SK-N-SH (cell line): ENCODE data around the gene ARPIN. TPM values are rescaled to one million over a fixed set of nuclear protein-coding genes. Genes with fewer than 3 reads are reported as not detected.

Source experiments
- CTCF ChIA-PET: fragments of 300-600, 350-600 bp; formaldehyde crosslinking; extraction: SDS; loops from one replicate; lab custom pipeline; 2021; lab: Yijun Ruan, JAX
- POLR2A ChIA-PET: fragments of 350-600 bp; sonication (Branson Sonifier 250); formaldehyde crosslinking; extraction: SDS; loops from one replicate; lab custom pipeline; 2020; ENCODE audit warnings: antibody characterized with exemption, inconsistent platforms; lab: Yijun Ruan, JAX
- DNase-seq: peaks from one replicate; pipeline ENCODE4 v3.0.0; 2012
- H2AFZ ChIP-seq: fragments of 200-600 bp; sonication (generic); 2 replicates; pipeline ENCODE4 v1.8.1; 2016; ENCODE audit warnings: antibody characterized with exemption, mild to moderate bottlenecking, low read depth
- H3F3A ChIP-seq: fragments of 200-600 bp; sonication (generic); replicated peaks from 2 replicates; pipeline ENCODE3; 2016; ENCODE audit warnings: antibody characterized with exemption, mild to moderate bottlenecking; ENCODE audit not compliant: insufficient read depth
- H3K27ac ChIP-seq, 2 experiments: fragments of 200-500 bp in 1 of 2; fragments of 200-600 bp in 1 of 2; sonication (Bioruptor generic) in 1 of 2; sonication (generic), shearing (Covaris generic) in 1 of 2; 2 replicates each; pipeline versions ENCODE4 v1.5.1 to v1.6.1; 2014 to 2016; ENCODE audit warnings: low read depth in 2 of 2, inconsistent platforms in 1 of 2, low read length in 1 of 2, mild to moderate bottlenecking in 1 of 2, mixed read lengths in 1 of 2
- H3K27me3 ChIP-seq: fragments of 200-600 bp; sonication (generic), shearing (Covaris generic); 2 replicates; pipeline ENCODE4 v1.6.1; 2016; ENCODE audit warnings: mixed run types; ENCODE audit not compliant: insufficient read depth
- H3K36me3 ChIP-seq, 2 experiments: fragments of 200-500 bp in 1 of 2; fragments of 200-600 bp in 1 of 2; sonication (Bioruptor generic) in 1 of 2; sonication (generic) in 1 of 2; replicated peaks in 1 of 2; 2 replicates each; pipeline versions ENCODE3 to v1.5.1; 2014 to 2016; ENCODE audit warnings: low read length in 1 of 2, mild to moderate bottlenecking in 1 of 2; ENCODE audit not compliant: insufficient read depth in 2 of 2, control insufficient read depth in 1 of 2
- H3K4me1 ChIP-seq, 2 experiments: fragments of 200-500 bp in 1 of 2; fragments of 200-600 bp in 1 of 2; sonication (Bioruptor generic) in 1 of 2; sonication (generic), shearing (Covaris generic) in 1 of 2; 2 replicates each; pipeline versions ENCODE4 v1.5.1 to v1.6.1; 2014 to 2016; ENCODE audit warnings: low read depth in 1 of 2, low read length in 1 of 2, mixed run types in 1 of 2; ENCODE audit not compliant: insufficient read depth in 2 of 2, control insufficient read depth in 1 of 2
- H3K4me2 ChIP-seq: fragments of 200-600 bp; sonication (generic), shearing (Covaris generic); 2 replicates; pipeline ENCODE4 v1.6.1; 2017; ENCODE audit warnings: mixed run types
- H3K4me3 ChIP-seq, 2 experiments: fragments of 200-500 bp in 1 of 2; fragments of 200-600 bp in 1 of 2; sonication (Bioruptor generic) in 1 of 2; sonication (generic), shearing (Covaris generic) in 1 of 2; 2 replicates each; pipeline versions ENCODE4 v1.5.1 to v1.8.1; 2014 to 2016; ENCODE audit warnings: low read depth in 2 of 2, inconsistent platforms in 1 of 2, low read length in 1 of 2, mild to moderate bottlenecking in 1 of 2, mixed read lengths in 1 of 2, moderate library complexity in 1 of 2
- H3K79me2 ChIP-seq: fragments of 200-600 bp; sonication (generic); 2 replicates; pipeline ENCODE4 v1.8.1; 2017; ENCODE audit warnings: mild to moderate bottlenecking; ENCODE audit not compliant: insufficient read depth
- H3K9ac ChIP-seq: fragments of 200-600 bp; sonication (generic); 2 replicates; pipeline ENCODE4 v1.6.1; 2017; ENCODE audit warnings: mixed run types
- H3K9me2 ChIP-seq: fragments of 200-600 bp; sonication (generic); 2 replicates; pipeline ENCODE4 v1.6.1; 2017; ENCODE audit warnings: mixed run types
- H3K9me3 ChIP-seq: fragments of 200-600 bp; sonication (generic); 2 replicates; pipeline ENCODE4 v1.6.1; 2017; ENCODE audit warnings: mixed run types, mild to moderate bottlenecking, moderate library complexity
- H4K20me1 ChIP-seq: fragments of 200-600 bp; sonication (generic); 2 replicates; pipeline ENCODE4 v1.6.1; 2017; ENCODE audit warnings: mild to moderate bottlenecking, mixed run types; ENCODE audit not compliant: insufficient read depth
- EP300 ChIP-seq, 2 experiments: IDR thresholded peaks; 2 replicates each; pipeline versions ENCODE4 v1.4.0 to v1.6.1; 2012; ENCODE audit warnings: borderline replicate concordance in 1 of 2, low read depth in 1 of 2, low read length in 1 of 2
- FOXJ3 ChIP-seq: sonication (generic); formaldehyde crosslinking; IDR thresholded peaks from 2 replicates; pipeline ENCODE4 v1.5.1; 2020; ENCODE audit warnings: mild to moderate bottlenecking, missing genetic modification reagents
- FOXM1 ChIP-seq: IDR thresholded peaks from 2 replicates; pipeline ENCODE4 v1.4.0; 2012; ENCODE audit warnings: low read depth, mild to moderate bottlenecking
- GATA2 ChIP-seq: sonication (generic); formaldehyde crosslinking; IDR thresholded peaks from 2 replicates; pipeline ENCODE4 v1.5.0; 2020; ENCODE audit warnings: mild to moderate bottlenecking, missing genetic modification reagents
- RCOR1 ChIP-seq: fragments of 150-350 bp; IDR thresholded peaks from 2 replicates; pipeline ENCODE4 v1.6.1; 2017; ENCODE audit warnings: antibody characterized with exemption, low read length
- RXRA ChIP-seq: IDR thresholded peaks from 2 replicates; pipeline ENCODE4 v1.4.0; 2012; ENCODE audit warnings: low read depth, mild to moderate bottlenecking, borderline replicate concordance
- SMC3 ChIP-seq: IDR thresholded peaks from 2 replicates; pipeline ENCODE4 v1.6.1; 2012; ENCODE audit warnings: low read depth, low read length, improper control_type of control experiment
- WGBS: methylation state at CpG from one replicate; pipeline ENCODE4 v1.1.6; 2017; ENCODE audit warnings: low lambda C conversion rate; 5-methylcytosine and 5-hydroxymethylcytosine counted together
- polyA plus RNA-seq, 3 experiments: library from polyadenylated mRNA; depleted of rRNA; stranded (reverse); fragments of >200 nt; gene quantifications; 2 replicates each; pipeline ENCODE4 v1.2.3, GENCODE V29; 2012
- TF ChIP-seq, protein P1 (sequence below): IDR thresholded peaks from 2 replicates; pipeline ENCODE4 v1.6.1; 2012; ENCODE audit warnings: mild to moderate bottlenecking, low read depth, low read length, moderate library complexity
- TF ChIP-seq, protein P2 (sequence below): IDR thresholded peaks from 2 replicates; pipeline ENCODE4 v1.4.0; 2012; ENCODE audit warnings: low read depth, borderline replicate concordance
- TF ChIP-seq, protein P3 (sequence below): IDR thresholded peaks from 2 replicates; pipeline ENCODE4; 2012
- TF ChIP-seq, protein P4 (sequence below): IDR thresholded peaks from 2 replicates; pipeline ENCODE4 v1.4.0; 2012; ENCODE audit warnings: low read depth
- TF ChIP-seq, protein P5 (sequence below): fragments of 150-350 bp; IDR thresholded peaks from 2 replicates; pipeline ENCODE4 v1.6.1; 2017; ENCODE audit warnings: antibody characterized with exemption, low read length, low read depth, borderline replicate concordance

The ARPIN gene
- polyA plus RNA-seq, 1 of the 3 experiments (the other 2 are of a cell fraction), result 13.5 TPM

DNA sequence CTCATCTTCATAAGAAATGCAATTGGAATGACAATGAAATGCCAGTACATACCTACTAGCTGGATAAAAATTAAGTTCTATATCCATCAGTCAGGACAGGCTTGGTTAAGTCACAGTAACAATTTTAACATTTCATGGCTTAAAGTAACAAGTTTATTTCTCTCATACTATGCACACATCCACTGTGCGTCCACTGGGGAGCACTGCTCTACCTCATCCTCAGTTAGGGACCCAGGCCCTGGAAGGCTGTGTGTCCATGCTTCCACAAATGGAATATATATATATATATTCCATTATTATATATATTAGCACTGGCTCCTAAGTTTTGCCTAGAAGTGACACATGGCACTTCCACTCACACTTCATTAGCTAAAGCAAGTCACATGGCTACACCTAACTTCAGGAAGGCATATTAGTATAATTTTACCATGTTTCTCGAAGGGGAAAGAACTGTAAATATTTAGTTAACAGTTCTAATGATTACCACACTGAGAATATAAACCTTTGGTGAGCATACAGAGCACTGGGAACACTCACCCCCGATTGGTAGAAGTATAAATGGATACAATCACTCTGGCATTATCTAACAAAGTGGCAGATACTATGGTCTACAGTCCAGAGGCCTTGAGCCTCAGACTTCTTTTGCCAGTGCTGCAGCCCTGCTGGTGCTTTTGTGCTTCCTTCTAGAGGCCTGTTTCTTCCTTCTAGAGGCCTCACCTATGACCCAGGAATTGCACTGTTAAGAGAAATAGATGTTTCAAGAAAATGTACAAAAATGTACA, 47.6 kb downstream of the ARPIN start (continued):
- TF ChIP-seq RXRA, result no peak
- TF ChIP-seq, protein P1, sequence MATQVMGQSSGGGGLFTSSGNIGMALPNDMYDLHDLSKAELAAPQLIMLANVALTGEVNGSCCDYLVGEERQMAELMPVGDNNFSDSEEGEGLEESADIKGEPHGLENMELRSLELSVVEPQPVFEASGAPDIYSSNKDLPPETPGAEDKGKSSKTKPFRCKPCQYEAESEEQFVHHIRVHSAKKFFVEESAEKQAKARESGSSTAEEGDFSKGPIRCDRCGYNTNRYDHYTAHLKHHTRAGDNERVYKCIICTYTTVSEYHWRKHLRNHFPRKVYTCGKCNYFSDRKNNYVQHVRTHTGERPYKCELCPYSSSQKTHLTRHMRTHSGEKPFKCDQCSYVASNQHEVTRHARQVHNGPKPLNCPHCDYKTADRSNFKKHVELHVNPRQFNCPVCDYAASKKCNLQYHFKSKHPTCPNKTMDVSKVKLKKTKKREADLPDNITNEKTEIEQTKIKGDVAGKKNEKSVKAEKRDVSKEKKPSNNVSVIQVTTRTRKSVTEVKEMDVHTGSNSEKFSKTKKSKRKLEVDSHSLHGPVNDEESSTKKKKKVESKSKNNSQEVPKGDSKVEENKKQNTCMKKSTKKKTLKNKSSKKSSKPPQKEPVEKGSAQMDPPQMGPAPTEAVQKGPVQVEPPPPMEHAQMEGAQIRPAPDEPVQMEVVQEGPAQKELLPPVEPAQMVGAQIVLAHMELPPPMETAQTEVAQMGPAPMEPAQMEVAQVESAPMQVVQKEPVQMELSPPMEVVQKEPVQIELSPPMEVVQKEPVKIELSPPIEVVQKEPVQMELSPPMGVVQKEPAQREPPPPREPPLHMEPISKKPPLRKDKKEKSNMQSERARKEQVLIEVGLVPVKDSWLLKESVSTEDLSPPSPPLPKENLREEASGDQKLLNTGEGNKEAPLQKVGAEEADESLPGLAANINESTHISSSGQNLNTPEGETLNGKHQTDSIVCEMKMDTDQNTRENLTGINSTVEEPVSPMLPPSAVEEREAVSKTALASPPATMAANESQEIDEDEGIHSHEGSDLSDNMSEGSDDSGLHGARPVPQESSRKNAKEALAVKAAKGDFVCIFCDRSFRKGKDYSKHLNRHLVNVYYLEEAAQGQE, result no peak
- TF ChIP-seq, all 33 proteins: peak for 0

DNA sequence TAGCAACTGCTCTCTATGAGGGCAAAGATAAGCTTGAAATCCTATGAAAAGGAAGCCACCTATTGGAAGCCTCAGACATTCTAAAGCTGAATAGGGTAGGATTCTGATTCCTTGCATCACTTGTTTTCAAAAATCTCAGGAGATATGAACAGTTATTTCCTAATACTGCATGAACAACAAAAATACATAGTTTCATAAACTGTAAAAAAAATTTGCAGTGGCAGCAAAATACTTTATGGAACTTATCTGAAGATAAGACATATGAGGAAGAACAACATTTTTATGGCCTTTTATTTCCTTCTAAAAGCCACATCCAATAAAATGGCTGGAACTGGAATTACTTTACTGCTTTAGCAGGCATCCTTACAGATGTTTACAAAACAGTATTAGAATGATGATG, 48.8 kb downstream of the ARPIN start:
- Histone ChIP-seq H3K4me3 (no peak overlapping the region), H3K4me1 (peaks cover 0 to 2% of the 10 kb centered on the region in 2 experiments; a peak in 1 of 4 replicates), H3K9me2 (no peaks in the 10 kb centered on the region), H3K4me2 (no peak overlapping the region), H3K27me3 (no peaks in the 10 kb centered on the region), H3F3A (no peaks in the 10 kb centered on the region), H3K79me2 (no peaks in the 10 kb centered on the region), H3K36me3 (peaks cover 44 to 46% of the 10 kb centered on the region in 2 experiments), H3K27ac (no peak overlapping the region), H3K9me3 (no peaks in the 10 kb centered on the region), H3K9ac (no peak overlapping the region), H4K20me1 (no peaks in the 10 kb centered on the region), H2AFZ (no peak overlapping the region)
- no peak for TF ChIP-seq EP300 (IDR thresholded peaks at IDR 0.05; ENCODE audit: borderline replicate concordance in 1 of 2, low read depth in 1 of 2, low read length in 1 of 2)
- POLR2A ChIA-PET, result no interaction called here
- CTCF ChIA-PET, result interaction anchor here (1.1 to 3.9 kb wide), 3 partner anchors 11 to 103 kb away, joined by 3 to 20 read pairs (median 11); no protein-coding TSS in a partner anchor
- no peak for DNase-seq

DNA sequence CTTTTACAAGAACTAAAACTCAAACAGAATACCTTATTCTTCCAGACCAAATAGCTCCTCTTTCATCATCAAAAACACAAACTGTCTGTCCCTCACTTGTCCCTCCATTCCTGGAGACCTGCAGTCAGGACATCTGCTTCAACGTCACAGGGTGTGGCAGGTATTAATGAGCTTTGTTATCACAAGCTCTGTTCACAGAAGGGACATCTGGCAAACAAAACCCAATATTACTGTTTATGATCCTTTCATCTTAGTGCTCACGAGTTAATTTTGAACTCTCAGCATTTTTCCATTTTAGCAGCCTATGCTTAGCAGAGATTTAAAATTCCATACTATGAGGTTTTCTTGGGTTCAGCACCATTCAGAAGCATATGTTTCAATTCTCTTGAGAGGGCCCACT, 51.9 kb downstream of the ARPIN start:
- WGBS, result 88% methylated on average over 2 of the region's 2 CpGs
- CTCF ChIA-PET, result interaction anchor here (0.6 to 1.6 kb wide), 5 partner anchors 14 to 407 kb away, joined by 3 to 7 read pairs (median 6); partner anchors contain the start of gene MESP1
- no peak for TF ChIP-seq SMC3
- TF ChIP-seq, protein P2, sequence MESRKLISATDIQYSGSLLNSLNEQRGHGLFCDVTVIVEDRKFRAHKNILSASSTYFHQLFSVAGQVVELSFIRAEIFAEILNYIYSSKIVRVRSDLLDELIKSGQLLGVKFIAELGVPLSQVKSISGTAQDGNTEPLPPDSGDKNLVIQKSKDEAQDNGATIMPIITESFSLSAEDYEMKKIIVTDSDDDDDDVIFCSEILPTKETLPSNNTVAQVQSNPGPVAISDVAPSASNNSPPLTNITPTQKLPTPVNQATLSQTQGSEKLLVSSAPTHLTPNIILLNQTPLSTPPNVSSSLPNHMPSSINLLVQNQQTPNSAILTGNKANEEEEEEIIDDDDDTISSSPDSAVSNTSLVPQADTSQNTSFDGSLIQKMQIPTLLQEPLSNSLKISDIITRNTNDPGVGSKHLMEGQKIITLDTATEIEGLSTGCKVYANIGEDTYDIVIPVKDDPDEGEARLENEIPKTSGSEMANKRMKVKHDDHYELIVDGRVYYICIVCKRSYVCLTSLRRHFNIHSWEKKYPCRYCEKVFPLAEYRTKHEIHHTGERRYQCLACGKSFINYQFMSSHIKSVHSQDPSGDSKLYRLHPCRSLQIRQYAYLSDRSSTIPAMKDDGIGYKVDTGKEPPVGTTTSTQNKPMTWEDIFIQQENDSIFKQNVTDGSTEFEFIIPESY, result no peak
- TF ChIP-seq, protein P3, sequence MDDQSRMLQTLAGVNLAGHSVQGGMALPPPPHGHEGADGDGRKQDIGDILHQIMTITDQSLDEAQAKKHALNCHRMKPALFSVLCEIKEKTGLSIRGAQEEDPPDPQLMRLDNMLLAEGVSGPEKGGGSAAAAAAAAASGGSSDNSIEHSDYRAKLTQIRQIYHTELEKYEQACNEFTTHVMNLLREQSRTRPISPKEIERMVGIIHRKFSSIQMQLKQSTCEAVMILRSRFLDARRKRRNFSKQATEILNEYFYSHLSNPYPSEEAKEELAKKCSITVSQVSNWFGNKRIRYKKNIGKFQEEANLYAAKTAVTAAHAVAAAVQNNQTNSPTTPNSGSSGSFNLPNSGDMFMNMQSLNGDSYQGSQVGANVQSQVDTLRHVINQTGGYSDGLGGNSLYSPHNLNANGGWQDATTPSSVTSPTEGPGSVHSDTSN, result no peak
- no peak for TF ChIP-seq RCOR1
- TF ChIP-seq, protein P4, sequence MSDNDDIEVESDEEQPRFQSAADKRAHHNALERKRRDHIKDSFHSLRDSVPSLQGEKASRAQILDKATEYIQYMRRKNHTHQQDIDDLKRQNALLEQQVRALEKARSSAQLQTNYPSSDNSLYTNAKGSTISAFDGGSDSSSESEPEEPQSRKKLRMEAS, result no peak
- no peak for TF ChIP-seq GATA2 (CRISPR knock-in tag)
- TF ChIP-seq FOXM1, result no peak
- TF ChIP-seq FOXJ3, result no peak
- no peak for TF ChIP-seq RXRA
- TF ChIP-seq, protein P5, sequence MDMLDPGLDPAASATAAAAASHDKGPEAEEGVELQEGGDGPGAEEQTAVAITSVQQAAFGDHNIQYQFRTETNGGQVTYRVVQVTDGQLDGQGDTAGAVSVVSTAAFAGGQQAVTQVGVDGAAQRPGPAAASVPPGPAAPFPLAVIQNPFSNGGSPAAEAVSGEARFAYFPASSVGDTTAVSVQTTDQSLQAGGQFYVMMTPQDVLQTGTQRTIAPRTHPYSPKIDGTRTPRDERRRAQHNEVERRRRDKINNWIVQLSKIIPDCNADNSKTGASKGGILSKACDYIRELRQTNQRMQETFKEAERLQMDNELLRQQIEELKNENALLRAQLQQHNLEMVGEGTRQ, result no peak

More for the DNA sequence above, 51.9 kb downstream of the ARPIN start:
- Histone ChIP-seq H3K36me3 (peaks cover 48 to 52% of the 10 kb centered on the region in 2 experiments), H3K27ac (no peak overlapping the region), H3K4me3 (no peak overlapping the region), H2AFZ (no peak overlapping the region), H3K27me3 (no peaks in the 10 kb centered on the region), H3K9ac (no peak overlapping the region), H4K20me1 (no peaks in the 10 kb centered on the region), H3K4me2 (no peak overlapping the region), H3K9me2 (no peaks in the 10 kb centered on the region), H3F3A (no peaks in the 10 kb centered on the region), H3K9me3 (no peaks in the 10 kb centered on the region), H3K4me1 (peaks cover 0 to 2% of the 10 kb centered on the region in 2 experiments; a peak in 1 of 4 replicates), H3K79me2 (no peaks in the 10 kb centered on the region)
- peak; percentile 27 for DNase-seq
- POLR2A ChIA-PET, result interaction anchor here (0.7 kb wide), 1 partner anchor 12 kb away, joined by 3 read pairs; no protein-coding TSS in a partner anchor
